ENCODE measurements around the gene GATA1.

DNA sequence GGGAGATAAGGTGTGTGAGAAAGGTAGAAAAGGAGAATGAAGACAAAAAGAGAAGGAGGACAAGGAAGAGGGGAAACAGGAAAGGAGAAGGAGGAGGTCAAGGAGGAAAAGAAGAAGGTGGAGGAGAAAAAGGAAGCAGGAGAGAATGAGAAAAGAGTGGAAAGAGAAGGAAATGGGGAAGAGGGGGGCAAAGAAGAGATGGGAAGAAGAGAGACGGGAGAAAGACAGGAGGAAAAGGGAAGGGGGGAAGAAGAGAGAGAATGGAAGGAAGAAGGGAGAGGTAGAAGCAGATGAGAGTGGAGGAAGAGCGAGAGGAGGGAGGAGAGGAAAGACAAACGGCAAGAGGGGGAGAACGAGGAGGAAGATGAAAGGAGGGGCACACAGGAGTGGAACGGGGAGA, 4.1 kb downstream of the GATA1 start:
- TF ChIP-seq POLR2AphosphoS5 (IDR thresholded peaks at IDR 0.05; ENCODE audit: low read depth, low read length) (no peak), POLR2A (IDR thresholded peaks at IDR 0.05; ENCODE audit: low read depth, low read length) (no peak), TAF1 (IDR thresholded peaks at IDR 0.05; ENCODE audit: low read depth, low read length) (no peak), SPI1 (IDR thresholded peaks at IDR 0.05; ENCODE audit: low read depth, low read length) (no peak), POU2F2 (IDR thresholded peaks at IDR 0.05; ENCODE audit: low read depth, low read length) (no peak), PAX5 (IDR thresholded peaks at IDR 0.05; ENCODE audit: insufficient read depth, low read length, severe bottlenecking) (no peak)

Data from GM12891 (cell line).